GM12872 (cell line): ENCODE results near the gene PSMB11.

Source experiments
- TF ChIP-seq, protein P1 (sequence below): IDR thresholded peaks from 3 replicates; pipeline ENCODE4 v1.5.1; 2011; ENCODE audit warnings: low read depth, mild to moderate bottlenecking, low read length, moderate library complexity; ENCODE audit not compliant: insufficient read depth

PSMB11 gene

GRCh38 chr14:23063601-23064000 is 21.6 kb downstream of the PSMB11 start:
- TF ChIP-seq, protein P1, sequence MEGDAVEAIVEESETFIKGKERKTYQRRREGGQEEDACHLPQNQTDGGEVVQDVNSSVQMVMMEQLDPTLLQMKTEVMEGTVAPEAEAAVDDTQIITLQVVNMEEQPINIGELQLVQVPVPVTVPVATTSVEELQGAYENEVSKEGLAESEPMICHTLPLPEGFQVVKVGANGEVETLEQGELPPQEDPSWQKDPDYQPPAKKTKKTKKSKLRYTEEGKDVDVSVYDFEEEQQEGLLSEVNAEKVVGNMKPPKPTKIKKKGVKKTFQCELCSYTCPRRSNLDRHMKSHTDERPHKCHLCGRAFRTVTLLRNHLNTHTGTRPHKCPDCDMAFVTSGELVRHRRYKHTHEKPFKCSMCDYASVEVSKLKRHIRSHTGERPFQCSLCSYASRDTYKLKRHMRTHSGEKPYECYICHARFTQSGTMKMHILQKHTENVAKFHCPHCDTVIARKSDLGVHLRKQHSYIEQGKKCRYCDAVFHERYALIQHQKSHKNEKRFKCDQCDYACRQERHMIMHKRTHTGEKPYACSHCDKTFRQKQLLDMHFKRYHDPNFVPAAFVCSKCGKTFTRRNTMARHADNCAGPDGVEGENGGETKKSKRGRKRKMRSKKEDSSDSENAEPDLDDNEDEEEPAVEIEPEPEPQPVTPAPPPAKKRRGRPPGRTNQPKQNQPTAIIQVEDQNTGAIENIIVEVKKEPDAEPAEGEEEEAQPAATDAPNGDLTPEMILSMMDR: no peak

DNA sequence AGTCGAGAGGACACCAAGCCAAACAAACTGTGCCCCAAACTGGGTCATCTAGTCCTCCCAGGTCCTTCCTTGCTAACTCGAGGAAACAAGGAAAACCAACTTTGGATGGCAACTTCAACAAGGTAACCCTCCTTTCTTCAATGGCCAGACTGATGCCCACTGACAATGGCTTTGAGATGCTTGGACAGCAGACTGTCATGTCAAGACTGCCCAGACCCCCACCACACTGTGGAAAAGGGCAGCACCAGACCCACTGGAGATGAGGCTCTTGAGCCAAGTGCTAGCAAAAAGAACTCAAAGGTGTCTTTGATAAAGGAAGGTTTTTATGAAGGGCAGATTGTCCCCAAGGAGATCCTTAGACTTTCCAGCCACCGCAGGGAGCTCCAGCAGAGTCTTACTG is 24.4 kb downstream of the PSMB11 start:
- TF ChIP-seq, protein P1: no peak

GRCh38 chr14:23066855-23067744 is 25.1 kb downstream of the PSMB11 start:
- TF ChIP-seq, protein P1: no peak

DNA sequence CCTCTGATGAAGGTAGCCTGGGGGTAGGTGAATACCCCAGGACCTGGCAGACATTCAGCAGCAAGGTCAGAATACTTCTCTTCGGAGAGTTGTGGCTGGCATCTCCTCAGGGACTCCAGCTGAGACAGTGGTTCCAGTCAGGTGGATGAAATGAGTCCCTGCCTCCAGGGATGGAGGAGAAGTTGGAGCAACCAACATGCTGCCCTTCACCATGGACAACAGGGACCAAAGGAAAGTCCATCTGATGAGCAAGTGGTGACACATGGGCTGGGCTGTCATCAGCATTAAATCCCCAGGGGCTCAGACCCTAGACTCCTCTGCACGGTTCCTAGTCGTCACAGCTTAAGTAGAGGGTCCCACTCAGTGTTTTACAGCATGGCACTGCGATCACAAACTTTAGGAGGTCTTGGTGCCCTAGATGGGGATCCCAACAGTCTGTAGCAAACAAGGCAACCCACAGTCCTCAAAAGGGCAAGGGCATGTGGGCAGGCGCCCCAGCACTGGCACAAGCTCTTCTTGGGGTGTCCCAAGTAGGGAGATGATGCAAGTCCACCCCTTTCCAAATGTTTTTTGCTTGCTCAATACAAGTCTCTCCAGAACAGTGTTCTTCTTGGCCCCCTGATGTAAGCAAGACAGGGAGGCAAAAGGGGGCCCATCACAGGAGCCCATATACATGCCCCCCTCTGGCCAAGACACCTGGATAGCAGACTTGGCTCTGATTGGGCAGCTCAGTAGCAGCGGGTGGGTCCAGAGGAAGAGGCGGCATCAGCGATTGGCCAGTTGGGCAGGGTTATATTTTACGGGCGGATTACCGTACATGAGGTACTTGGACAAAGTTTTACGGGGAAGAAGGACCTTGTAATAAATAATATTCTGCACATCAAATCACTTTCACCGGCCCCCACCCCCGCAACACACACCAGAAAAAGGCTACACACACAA is 26.1 kb downstream of the PSMB11 start:
- TF ChIP-seq, protein P1: no peak

DNA sequence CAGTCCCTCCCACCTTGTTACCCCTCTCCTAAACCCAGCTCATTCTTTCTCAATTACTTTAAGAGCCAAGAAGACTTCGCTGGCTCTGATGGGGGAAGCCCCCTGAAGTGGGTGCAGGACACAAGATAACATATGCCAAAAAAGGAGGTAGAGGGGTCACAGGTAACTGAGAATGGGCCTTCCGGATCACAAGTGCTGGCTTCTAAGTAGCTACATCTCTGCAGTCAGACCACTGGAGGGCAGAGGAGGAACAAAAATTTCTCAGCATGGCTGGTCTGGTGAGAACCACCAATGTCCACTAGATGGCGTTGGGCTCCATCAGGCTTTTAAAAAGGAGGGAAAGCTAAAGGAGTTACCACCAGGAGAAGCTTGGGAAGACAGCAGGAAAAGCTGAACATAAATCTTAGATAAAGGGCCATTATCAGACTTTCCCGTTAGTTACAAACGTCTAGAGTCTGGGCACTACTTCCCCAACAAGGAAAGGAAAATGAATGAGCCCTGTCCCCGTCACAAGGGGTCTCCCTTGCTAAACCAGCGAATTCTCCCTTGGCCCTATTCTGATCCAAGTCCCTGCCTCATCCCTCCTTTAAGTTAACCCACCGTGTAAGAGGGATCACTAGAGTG is 26.9 kb downstream of the PSMB11 start:
- TF ChIP-seq, protein P1: peak; percentile 98

DNA sequence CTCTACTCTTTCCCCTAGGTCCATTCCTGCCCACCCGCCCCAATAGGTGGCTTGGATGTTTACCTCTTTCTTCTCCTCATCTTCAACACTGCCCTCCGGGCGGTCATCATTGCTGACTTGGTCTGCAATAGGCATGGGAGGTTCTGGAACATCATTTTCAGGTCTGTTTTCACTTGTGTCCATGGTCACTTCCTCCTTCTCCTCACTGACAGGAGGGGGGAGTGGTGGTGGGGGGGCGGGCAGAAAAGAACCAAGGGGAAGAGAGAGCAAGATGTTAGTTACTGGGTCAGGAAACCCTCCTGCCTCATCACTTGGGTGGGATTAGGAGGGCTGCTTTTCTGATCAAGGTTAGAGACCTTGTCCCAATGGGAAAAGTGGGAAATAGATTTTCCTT is 27.4 kb downstream of the PSMB11 start:
- TF ChIP-seq, protein P1: no peak
